PC-9 (cell line): ENCODE results near the gene UTP25.

Experiments
- CTCF ChIP-seq: fragments of 200-600 bp; sonication (generic); conservative IDR thresholded peaks from 2 replicates; pipeline ENCODE4 v1.6.1; 2017; ENCODE audit warnings: mixed run types, antibody characterized with exemption, mild to moderate bottlenecking, moderate library complexity
- EZH2 ChIP-seq: fragments of 200-600 bp; sonication (generic); IDR thresholded peaks from 2 replicates; pipeline ENCODE4 v1.8.0; 2017; ENCODE audit warnings: antibody characterized with exemption, low read depth

- TF ChIP-seq EZH2, result no peak
- TF ChIP-seq CTCF, result no peak
Observed at GRCh38 chr1:209900734-209901133, 73.0 kb downstream of the UTP25 start.
